Right ventricle myocardium inferior (tissue), 1 donor: ENCODE results near the gene SH2D3C. TPM values are rescaled to one million over a fixed set of nuclear protein-coding genes. Genes with fewer than 3 reads are reported as not detected.

Experiments
- ATAC-seq: fragments of 200-7000 bp; cut with Tn5 transposase; one replicate; pipeline ENCODE4 v1.9.1; 2020; ENCODE audit warnings: mild to moderate bottlenecking, moderate library complexity
- DNase-seq: peaks from one replicate; pipeline ENCODE4 v3.0.0; 2021; ENCODE audit errors: missing footprints
- intact Hi-C: fragments of 100-400 bp; cut with DNase I; formaldehyde crosslinking; loops from one replicate; pipeline ENCODE4 v1.11.0; 2022
- microRNA-seq: library from miRNA; unstranded; fragments of <30 nt; microRNA quantifications from one replicate; pipeline ENCODE4 v1.2.0, GENCODE V29; 2020
- total RNA-seq: library from RNA; stranded (reverse); fragmentation: NEBNext Ultra II Directional; extraction: Animal tissue kit (Norgen Biotek cat#: 25700); gene quantifications from one replicate; pipeline ENCODE4 v1.2.1, GENCODE V29; 2021
- donor health status: DM: no; HTN: yes; CAD: no; lungs with severe emphysema.

Gene SH2D3C
- total RNA-seq, 1 donor from 2014 or later, result 21.3 TPM

DNA sequence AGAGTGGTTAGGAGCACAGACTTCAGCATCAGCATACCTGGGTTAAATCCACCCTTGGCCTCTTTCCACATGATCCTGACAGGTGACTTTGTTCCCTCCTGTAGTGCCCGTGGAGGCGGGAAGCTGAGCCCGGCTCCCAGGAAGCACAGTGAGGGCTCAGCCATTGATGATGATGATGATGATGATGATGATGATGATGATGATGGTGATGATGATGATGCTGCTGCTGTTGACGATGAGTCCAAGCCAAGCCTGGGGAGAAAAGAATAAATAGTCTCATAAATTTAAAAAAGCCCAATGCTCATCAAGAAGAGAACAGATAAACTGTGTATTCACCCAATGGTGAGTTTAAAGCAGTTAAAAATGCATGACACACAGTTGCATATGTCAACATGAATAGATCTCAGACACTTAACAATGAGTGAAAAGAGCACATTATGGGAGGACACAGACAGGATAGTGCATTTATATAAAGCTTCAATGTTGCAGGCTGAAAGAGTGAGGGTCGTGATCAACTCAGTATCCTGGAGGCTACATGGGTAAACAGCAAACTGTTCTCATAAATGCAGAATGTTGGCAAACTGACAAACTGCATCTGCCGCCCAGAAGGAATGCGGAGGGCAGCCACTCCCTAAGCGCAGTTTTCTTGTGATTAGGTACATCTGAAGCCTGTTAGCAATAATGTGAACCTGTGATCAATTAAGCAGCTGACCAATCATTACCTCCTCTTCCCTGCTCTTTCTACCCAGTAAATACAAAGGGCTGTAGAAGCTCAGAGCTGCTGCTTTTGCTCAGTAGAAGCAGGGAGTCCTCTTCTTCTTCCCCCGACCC, 83.4 kb downstream of the SH2D3C start:
- no peak for DNase-seq
- intact Hi-C loops, result no loop called here
- no peak for ATAC-seq

DNA sequence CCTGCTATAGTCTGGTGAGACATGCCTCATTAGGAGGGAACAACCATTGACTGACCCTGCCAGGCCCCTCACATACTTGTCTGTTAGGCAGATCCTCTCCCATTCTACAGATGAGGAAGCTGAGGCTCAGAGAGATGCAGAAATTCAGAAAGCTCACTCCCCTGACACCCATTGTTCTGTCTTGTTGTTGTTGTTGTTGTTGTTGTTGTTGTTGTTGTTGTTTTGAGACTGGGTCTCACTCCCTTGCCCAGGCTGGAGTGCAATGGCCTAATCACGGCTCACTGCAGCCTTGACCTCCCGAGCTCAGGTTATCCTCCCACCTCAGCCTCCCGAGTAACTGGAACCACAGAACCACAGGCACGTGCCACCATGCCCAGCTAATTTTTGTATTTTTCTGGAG, 84.8 kb downstream of the SH2D3C start:
- DNase-seq (no peak), ATAC-seq (no peak)
- intact Hi-C loops, result no loop called here

DNA sequence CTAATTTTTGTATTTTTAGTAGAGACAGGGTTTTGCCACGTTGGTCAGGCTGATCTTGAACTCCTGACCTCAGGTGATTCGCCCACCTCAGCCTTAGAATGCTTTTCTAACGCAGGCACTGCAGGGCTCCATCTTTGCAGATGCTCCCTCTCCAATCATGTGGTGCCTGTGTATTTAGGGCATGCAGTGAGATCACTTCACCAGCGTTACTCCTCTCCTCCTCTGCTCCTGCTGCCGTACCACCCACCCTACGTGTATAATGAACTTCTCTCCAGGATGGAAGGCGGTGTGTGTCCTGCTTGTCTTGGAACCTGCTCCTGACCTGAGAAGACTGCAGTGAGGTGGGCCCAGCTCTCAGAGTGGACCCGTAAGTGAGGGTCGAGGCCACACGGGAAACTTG, 85.3 kb downstream of the SH2D3C start:
- intact Hi-C loops, result no loop called here
- DNase-seq, result no peak
- ATAC-seq, result no peak

DNA sequence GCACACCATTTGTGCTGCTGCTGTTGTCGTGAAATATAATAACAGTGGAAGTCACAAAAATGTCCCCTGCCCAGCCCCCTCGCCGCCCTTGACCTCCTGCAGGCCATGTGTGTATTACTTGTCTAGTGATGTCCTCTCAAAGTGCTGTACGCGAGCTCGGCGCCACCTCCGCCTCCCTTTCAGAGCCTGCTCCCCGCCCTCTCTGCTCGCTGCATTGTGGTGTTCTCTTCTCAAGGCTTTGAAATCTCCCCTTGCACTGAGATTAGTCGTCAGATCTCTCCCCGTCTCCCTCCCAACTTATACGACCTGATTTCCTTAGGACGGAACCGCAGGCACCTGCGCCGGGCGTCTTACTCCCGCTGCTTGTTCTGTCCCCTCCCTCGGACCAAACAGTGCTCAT, 86.4 kb downstream of the SH2D3C start:
- DNase-seq, result no peak
- intact Hi-C loops, result no loop called here
- ATAC-seq, result no peak

DNA sequence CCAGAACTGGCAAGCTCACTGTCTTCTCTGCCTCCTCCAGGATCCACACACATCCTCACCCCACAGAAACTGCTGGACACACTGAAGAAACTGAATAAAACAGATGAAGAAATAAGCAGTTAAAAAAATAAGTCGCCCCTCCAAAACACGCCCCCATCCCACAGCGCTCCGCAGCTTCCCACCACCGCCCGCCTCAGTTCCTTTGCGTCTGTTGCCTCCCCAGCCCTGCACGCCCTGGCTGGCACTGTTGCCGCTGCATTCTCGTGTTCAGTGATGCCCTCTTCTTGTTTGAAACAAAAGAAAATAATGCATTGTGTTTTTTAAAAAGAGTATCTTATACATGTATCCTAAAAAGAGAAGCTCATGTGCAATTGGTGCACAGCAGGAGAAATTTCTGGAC, 87.7 kb downstream of the SH2D3C start:
- no peak for ATAC-seq
- DNase-seq, result no peak
- intact Hi-C loops, result no loop called here

DNA sequence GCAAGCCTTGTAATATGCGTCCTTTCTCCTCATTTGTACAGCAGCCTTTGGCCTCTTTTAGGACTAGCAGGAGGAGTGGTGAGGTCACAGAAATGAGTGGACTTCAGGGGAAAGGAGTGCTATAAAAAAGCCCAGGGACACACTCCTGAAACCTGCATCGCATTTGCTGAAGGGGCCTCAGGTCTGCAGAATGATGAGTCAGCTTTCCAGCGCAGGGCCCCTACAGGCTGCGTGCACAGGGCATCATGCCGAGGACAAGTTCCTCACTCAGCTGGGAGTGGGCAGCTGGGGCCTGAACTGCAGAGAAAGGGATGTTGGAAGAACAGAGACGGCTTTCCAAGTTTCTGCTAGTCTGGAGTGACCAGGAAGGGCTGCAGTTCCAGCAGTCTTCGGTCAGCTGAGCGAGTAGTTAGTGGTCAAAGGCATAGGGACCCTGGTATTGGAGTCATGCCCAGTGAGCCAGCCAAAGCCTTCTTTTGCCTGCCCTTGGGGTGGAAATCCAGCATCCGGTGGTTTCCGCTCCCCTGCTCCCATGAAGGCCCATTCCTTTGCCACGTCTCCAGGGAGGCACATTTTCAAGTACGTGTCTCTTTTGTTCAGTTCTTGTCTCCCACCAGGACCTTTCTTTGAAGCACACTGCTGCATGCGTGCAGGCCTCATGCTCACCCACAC, 89.0 kb downstream of the SH2D3C start:
- DNase-seq, result no peak
- ATAC-seq, result no peak
- intact Hi-C loops, result no loop called here

Small RNA genes lying within 50 kb of the gene (microRNA-seq; reads per million reads assigned to microRNA genes)
- not detected for gene MIR2861
- gene MIR3960, result not detected

Other genes starting within 250 kb of the SH2D3C start
- 51.5 TPM for gene STXBP1, start 166.4 kb downstream of the SH2D3C start, total RNA-seq
- not detected for gene CFAP157, start 71.7 kb downstream of the SH2D3C start, total RNA-seq
- 14.2 TPM for gene PTRH1, start 63.0 kb downstream of the SH2D3C start, total RNA-seq
- 0.30 TPM for gene TTC16, start 62.6 kb downstream of the SH2D3C start, total RNA-seq
- gene TOR2A, start 43.4 kb downstream of the SH2D3C start, total RNA-seq, result 3.8 TPM
- gene CDK9, start 7.4 kb upstream of the SH2D3C start, total RNA-seq, result 49.9 TPM
- 30.2 TPM for gene FPGS, start 24.2 kb upstream of the SH2D3C start, total RNA-seq
- 131 TPM for gene ENG, start 76.0 kb upstream of the SH2D3C start, total RNA-seq
- 880 TPM for gene AK1, start 99.0 kb upstream of the SH2D3C start, total RNA-seq
- 43.3 TPM for gene ST6GALNAC6, start 120.9 kb upstream of the SH2D3C start, total RNA-seq
- 21.9 TPM for gene ST6GALNAC4, start 138.4 kb upstream of the SH2D3C start, total RNA-seq
- not detected for gene PIP5KL1, start 152.1 kb upstream of the SH2D3C start, total RNA-seq
- gene DPM2, start 159.2 kb upstream of the SH2D3C start, total RNA-seq, result 11.9 TPM
- gene EEIG1, start 202.3 kb upstream of the SH2D3C start, total RNA-seq, result 25.3 TPM